Stimulated activated CD4-positive, alpha-beta T cell treated with anti-CD3 and anti-CD28 coated beads, Interleukin-12 subunit alpha, Interleukin-12 subunit beta, amount 100 ng/mL, for 48 hours (primary cell): ENCODE measurements around the gene RBP7.
"Not testable (repeated sequence)": the region's sequence is repeated elsewhere in the genome, so short reads cannot be mapped to it uniquely, and the experiment has no call there.

ENCODE experiments used
- DNase-seq, 3 donors: peaks; one replicate each; pipeline ENCODE4 v3.0.0-alpha.2; 2020; ENCODE audit warnings: low read depth in 2 of 3, low spot score in 1 of 3

The RBP7 gene

DNA sequence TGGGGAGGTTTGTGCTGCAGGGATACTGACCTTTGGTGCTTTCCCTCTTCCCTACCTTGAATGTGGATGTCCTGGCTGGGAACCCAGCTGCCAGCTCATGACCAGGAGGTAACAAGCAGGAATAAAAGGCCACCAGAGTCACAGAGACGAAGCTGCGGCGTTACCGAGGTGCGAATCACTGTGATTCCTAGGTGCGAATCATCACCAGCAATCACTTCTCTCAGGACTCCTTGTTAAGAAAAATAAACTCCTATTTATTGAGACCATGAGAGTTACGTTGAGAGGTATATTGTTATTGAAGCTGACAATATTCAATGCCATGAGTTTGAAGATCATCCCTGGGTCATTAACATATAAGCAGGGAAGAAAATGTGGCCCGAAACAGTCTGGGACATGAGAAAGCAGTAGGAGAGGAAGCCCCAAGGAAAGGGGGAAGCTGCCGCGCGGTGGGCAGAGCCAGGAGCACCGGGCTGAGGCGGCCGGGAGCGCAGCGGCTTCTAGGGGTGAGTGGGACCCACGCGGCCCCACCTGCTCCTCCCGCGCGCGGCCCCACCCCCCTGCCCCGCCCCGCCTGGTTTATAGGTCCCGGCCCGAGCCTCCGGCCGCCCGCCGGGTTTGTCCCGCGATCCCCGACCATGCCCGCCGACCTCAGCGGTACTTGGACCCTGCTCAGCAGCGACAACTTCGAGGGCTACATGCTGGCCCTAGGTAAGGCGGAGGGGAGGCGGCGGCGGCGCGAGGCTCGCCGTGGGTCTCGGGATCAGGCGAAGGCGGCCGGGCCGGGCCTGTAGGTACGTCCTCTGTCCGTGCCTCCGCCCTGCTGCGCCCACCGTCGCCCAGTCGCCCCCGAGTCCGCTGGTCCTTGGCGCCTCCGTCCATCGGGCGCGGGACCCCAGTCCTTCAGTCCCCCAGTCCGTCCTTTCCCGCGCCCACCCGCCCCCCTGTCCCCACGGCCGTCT is at the start of gene RBP7:
Gene RBP7 (plus strand): TSS at position 605 of the 959 bp plus-strand sequence. CDS start 31 bp downstream, at position 636.
- no peak for DNase-seq

DNA sequence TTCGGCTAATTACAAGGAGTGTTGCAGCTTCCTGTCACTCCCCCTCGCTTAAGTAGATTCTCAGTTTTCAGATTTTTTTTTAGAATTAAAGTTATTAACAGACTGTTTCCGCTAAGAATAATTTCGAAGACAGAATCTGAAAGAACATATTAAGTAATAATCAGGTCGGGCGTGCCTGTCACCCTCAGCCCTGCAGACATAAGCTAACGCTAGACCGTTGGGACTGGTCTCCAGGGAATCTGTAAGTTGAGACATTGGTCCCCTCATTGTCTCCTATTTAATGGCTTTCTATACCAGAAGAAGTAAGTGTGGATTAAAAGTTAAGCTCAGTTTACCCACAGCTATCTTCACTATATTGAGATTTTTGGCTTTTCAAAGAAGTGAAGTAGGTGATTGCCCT is 39.3 kb upstream of the RBP7 start:
- no peak for DNase-seq

DNA sequence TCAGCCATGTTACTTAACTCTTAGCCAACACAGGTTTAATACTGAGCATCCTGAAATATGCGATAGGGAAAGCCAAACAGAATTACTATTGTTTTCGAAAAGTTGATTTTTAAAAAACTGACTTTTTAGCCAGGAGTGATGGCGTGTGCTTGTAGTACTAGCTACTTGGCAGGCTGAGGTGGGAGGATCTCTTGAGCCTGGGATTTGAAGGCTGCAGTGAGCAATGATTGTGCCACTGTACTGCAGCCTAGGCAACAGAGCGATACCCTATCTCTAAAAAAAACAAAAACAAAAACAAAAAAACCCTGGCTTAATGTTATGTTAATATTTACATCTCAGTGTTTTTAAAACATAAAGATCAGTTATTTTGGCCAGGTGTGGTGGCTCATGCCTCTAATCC is 37.0 kb upstream of the RBP7 start:
- no peak for DNase-seq

- DNase-seq, result no peak
Measured at GRCh38 chr1:9960706-9961562, 36.1 kb upstream of the RBP7 start.

DNA sequence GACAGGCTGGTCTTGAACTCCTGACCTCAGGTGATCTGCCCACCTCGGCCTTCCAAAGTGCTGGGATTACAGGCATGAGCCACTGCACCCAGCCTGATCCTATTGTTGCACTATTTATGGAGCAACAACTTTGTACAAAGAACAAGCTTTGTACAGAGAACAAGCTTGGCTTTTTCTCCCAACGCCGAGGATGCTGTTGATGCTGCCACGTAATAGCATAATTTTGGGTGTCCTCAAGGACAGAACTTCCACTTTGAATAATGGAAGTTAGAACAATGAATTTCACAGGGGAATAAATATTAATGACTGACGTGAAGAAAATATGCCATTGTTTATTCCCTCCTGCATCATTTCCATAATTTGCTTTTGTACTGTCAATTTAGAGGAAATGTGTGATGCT is 12.8 kb upstream of the RBP7 start:
- DNase-seq, result no peak

GRCh38 chr1:9985001-9985400 is 12.0 kb upstream of the RBP7 start:
- DNase-seq, result no peak

DNA sequence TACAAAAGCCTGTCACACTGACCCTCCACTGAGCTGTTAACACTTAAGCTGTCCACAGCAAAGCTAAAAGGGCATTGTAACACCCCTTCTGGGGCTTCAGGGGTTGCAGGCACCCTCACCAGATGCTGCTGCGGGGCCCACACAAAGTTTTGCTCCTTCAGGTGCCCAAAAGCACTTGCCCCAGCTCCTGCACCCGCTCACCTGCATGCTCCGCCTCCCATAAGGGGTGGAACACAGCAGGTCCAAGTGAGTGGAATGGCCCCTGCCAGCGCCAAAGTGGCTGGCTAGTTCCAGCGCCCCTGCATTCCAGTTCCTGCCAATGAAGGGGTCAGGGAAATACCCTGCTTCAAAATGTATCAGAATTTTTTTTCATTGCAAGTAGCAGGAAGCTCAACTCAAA is 7.3 kb upstream of the RBP7 start:
- no peak for DNase-seq

DNA sequence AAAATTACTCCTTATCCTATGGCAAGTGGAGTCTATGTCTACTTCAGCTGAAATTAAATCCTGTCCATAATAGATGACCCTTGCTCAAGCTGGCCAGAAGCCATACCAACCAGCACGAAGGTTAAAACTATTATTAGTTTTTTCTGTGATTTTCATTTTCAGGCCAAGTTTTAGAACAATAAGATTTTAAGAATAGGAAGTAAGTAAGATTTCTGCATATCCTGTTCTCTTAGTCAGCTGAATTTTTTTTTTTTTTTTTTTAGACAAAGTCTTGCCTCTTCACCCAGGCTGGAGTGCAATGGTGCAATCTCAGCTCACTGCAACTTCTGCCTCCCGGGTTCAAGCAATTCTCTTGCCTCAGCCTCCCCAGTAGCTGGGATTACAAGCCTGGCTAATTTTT is 6.1 kb upstream of the RBP7 start:
- DNase-seq, result no peak

GRCh38 chr1:9992910-9993309 is 4.1 kb upstream of the RBP7 start:
- DNase-seq, result no peak

- no peak for DNase-seq
Measured at GRCh38 chr1:9993561-9994075, 3.4 kb upstream of the RBP7 start.

- DNase-seq, result no peak
Measured at GRCh38 chr1:10001016-10001665, 4.1 kb downstream of the RBP7 start.

GRCh38 chr1:10005248-10005647 is 8.2 kb downstream of the RBP7 start:
- DNase-seq, result not testable (repeated sequence)

- no peak for DNase-seq
Measured at GRCh38 chr1:10007169-10007568, 10.1 kb downstream of the RBP7 start.

- DNase-seq, result no peak
Measured at GRCh38 chr1:10014016-10014415, 17.0 kb downstream of the RBP7 start.

GRCh38 chr1:10019561-10019960 is 22.5 kb downstream of the RBP7 start:
- no peak for DNase-seq

DNA sequence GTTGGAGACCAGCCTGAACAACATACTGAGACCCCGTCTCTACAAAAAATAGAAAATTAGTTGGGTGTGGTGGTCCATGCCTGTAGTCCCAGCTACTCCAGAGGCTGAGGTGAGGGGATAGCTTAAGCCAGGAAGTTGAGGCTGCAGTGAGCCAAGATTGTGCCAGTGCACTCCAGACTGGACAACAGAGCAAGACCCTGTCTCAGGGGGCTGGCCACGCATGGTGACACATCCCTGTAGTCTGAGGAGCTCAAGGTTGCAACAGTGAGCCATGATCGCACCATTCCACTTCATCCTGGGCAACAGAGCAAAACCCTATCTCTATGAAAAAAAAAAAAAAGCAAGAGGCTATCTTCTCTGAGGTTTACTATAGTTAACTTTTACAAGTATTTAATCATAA is 23.1 kb downstream of the RBP7 start:
- DNase-seq, result no peak

DNA sequence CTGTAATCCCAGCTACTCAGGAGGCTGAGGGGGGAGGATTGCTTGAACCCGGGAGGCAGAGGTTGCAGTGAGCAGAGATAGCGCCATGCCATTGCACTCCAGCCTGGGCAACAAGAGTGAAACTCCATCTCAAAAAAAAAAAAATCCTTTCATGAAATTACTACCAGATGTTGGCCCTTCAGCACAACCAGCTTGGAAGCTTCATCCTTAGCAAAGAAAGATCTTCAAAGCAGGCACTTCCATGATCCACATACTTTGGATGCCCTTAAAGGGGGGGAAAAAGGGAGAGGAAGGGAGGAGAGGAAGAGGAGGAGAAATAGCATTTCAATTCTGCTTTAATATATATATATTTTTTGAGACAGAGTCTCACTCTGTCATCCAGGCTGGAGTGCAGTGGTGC is 23.6 kb downstream of the RBP7 start:
- DNase-seq, result not testable (repeated sequence)

DNA sequence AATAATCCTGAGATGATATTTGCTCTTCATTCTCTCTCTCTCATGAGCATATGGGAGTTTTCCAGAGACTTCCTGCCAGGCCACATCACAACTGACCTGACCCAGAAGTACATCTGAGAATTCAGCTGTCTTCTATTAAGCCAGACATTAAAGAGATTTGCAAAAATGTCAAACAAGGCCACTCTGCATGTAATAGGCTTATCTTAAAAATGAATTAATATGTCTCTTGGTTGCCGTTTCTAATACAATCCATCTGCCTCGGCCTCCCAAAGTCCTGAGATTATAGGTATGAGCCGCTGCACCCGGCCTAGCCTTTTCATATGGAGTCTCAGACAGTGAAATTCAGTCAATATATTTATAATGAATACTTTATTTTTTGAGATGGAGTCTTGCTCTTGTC is 25.0 kb downstream of the RBP7 start:
- DNase-seq, result not testable (repeated sequence)

- no peak for DNase-seq
Measured at GRCh38 chr1:10022656-10023055, 25.6 kb downstream of the RBP7 start.

GRCh38 chr1:10025354-10025753 is 28.3 kb downstream of the RBP7 start:
- DNase-seq, result no peak

- no peak for DNase-seq
Measured at GRCh38 chr1:10027027-10027426, 30.0 kb downstream of the RBP7 start.
